ENCODE measurements around the gene LMLN.
"Not testable (repeated sequence)": the region's sequence is repeated elsewhere in the genome, so short reads cannot be mapped to it uniquely, and the experiment has no call there.

LMLN gene

DNA sequence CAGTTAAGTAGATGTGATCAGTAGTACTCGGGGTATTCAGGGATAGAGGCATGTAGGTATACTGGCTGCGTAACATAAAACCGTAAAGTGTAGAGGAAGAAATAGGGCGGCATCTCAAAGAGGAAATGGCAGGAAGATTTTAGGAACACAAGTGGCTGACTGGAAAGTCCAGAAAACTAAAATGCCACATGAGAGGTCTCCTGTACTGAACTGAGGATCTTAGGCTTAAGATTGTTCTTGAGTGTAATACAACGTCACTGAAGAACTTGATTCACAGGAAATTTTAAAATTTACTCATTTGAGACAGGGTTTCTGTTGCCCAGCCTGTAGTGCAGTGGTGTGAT lies 2.3 kb upstream of the LMLN start:
- DNase-seq (ENCODE audit: low spot score): no peak
- TF ChIP-seq, protein P1, sequence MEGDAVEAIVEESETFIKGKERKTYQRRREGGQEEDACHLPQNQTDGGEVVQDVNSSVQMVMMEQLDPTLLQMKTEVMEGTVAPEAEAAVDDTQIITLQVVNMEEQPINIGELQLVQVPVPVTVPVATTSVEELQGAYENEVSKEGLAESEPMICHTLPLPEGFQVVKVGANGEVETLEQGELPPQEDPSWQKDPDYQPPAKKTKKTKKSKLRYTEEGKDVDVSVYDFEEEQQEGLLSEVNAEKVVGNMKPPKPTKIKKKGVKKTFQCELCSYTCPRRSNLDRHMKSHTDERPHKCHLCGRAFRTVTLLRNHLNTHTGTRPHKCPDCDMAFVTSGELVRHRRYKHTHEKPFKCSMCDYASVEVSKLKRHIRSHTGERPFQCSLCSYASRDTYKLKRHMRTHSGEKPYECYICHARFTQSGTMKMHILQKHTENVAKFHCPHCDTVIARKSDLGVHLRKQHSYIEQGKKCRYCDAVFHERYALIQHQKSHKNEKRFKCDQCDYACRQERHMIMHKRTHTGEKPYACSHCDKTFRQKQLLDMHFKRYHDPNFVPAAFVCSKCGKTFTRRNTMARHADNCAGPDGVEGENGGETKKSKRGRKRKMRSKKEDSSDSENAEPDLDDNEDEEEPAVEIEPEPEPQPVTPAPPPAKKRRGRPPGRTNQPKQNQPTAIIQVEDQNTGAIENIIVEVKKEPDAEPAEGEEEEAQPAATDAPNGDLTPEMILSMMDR (conservative IDR thresholded peaks at IDR 0.05; ENCODE audit: low read depth): no peak
- ChIA-PET CTCF (interaction anchor here (0.9 kb wide), 1 partner anchor 123 kb away, joined by 3 read pairs; no protein-coding TSS in a partner anchor), POLR2A (ENCODE audit: low non-redundant PET) (no interaction called here)
- H3K27ac ChIP-seq: peak overlapping the region; percentile 80

GRCh38 chr3:197958346-197958745 lies 1.7 kb upstream of the LMLN start:
- DNase-seq (ENCODE audit: low spot score): no peak
- peak overlapping the region; percentile 80 for H3K27ac ChIP-seq
- POLR2A ChIA-PET (ENCODE audit: low non-redundant PET): no interaction called here
- TF ChIP-seq, protein P1 (conservative IDR thresholded peaks at IDR 0.05; ENCODE audit: low read depth): no peak
- CTCF ChIA-PET: no interaction called here

DNA sequence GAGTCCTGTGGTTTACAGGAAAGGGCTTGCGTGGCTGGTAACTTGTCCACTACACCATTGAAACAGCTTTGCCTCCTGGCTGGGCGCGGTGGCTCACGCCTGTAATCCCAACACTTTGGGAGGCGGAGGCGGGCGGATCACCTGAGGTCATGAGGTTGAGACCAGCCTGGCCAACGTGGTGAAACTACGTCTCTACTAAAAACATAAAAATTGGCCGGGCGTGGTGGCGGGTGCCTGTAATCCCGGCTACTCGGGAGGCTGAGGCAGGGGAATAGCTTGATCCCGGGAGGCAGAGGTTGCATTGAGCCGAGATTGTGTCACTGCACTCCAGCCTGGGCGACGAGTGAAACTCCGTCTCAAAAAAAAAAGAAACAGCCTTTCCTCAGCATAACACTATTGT lies 1.2 kb upstream of the LMLN start:
- CTCF ChIA-PET; DNase-seq (ENCODE audit: low spot score); POLR2A ChIA-PET (ENCODE audit: low non-redundant PET): not testable (repeated sequence)
- H3K27ac ChIP-seq: peak overlapping the region; percentile 48

- DNase-seq (ENCODE audit: low spot score): no peak
- ChIA-PET POLR2A (ENCODE audit: low non-redundant PET) (no interaction called here), CTCF (no interaction called here)
- TF ChIP-seq, protein P1 (conservative IDR thresholded peaks at IDR 0.05; ENCODE audit: low read depth): no peak
- H3K27ac ChIP-seq: peak overlapping the region; percentile 77
Observed at GRCh38 chr3:197959500-197959890, 522 bp upstream of the LMLN start.

DNA sequence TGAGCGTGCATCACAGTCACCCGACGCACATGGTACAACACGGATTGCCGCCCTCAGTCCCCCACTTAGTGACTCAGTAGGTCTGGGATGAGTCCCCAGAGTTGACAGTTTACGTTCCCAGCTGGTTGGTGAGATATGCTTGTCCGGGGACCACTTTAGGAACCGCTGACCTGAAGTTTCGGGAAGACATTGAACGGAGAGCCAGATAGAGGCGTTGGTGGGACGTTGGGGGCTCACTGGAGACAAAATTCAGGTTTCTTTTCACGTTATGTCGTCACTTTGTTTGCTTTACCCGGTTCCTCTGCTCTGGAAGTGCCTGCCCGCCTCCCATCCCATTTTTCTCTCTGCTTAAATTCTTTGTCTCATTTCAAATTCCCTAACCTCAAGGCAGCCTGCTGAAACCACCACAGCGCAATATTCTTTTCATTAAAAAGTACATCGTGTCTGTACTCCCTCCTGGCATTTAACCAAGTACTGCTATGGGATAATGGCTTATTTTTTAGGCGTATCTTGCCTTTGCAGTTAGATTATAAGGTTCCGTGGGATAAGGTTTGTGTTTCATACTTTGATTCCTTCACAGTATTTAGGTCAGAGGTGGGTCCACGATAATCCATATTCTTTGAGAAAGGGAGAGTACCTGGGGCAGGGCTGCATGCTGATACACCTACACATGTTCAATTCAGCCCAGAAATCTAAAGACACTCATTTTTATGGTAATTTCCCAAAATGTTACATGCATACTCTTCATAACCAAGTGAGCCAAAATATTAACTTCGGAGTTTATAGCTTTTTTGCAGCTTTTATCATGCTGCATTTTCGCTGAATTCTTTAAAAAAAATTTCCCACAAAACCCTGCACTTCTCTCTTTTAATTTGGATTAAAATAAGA lies 921 bp downstream of the LMLN start:
- ChIA-PET CTCF (interaction anchor here (0.7 to 1.4 kb wide), 3 partner anchors 18 to 120 kb away, joined by 3 to 4 read pairs (median 4); no protein-coding TSS in a partner anchor), POLR2A (ENCODE audit: low non-redundant PET) (interaction anchor here (0.5 kb wide), 1 partner anchor 1166 kb away, joined by 3 read pairs; no protein-coding TSS in a partner anchor)
- H3K27ac ChIP-seq: peak overlapping the region; percentile 77
- TF ChIP-seq, protein P1 (conservative IDR thresholded peaks at IDR 0.05; ENCODE audit: low read depth): no peak
- no peak for DNase-seq (ENCODE audit: low spot score)

- H3K27ac ChIP-seq: no peak overlapping the region
- TF ChIP-seq, protein P1 (conservative IDR thresholded peaks at IDR 0.05; ENCODE audit: low read depth): no peak
- ChIA-PET POLR2A (ENCODE audit: low non-redundant PET) (no interaction called here), CTCF (interaction anchor here (0.7 to 1.4 kb wide), 3 partner anchors 19 to 119 kb away, joined by 3 to 4 read pairs (median 4); no protein-coding TSS in a partner anchor)
- DNase-seq (ENCODE audit: low spot score): no peak
Observed at GRCh38 chr3:197961582-197961945, 1.5 kb downstream of the LMLN start.

- no peak overlapping the region for H3K27ac ChIP-seq
- TF ChIP-seq, protein P1 (conservative IDR thresholded peaks at IDR 0.05; ENCODE audit: low read depth): no peak
- ChIA-PET CTCF (no interaction called here), POLR2A (ENCODE audit: low non-redundant PET) (interaction anchor here (0.6 kb wide), 1 partner anchor 13 kb away, joined by 3 read pairs; no protein-coding TSS in a partner anchor)
- no peak for DNase-seq (ENCODE audit: low spot score)
Observed at GRCh38 chr3:197963019-197963637, 3.1 kb downstream of the LMLN start.

DNA sequence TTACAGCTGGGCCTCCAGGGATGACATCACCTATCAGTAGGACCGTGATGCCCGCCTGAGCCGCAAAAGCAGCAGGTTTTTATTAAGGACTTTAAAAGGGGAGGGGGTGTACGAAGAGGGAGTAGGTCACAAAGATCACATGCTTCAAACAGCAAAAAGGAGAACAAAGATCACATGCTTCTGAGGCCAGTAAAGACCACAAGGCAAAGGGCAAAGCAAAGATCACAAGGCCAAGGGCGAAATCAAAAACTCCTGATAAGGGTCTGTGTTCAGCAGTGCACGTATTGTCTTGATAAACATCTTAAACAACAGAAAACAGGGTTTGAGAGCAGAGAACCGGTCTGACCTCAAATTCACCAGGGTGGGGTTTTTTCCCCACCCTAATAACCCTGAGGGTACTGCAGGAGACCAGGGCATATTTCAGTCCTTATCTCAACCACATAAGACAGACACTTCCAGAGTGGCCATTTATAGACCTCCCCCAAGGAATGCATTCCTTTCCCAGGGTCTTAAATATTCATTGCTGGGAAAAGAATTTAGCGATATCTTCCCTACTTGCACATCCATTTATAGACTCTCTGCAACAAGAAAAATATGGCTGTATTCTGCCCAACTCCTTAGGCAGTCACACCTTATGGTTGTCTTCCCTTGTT lies 7.4 kb downstream of the LMLN start:
- H3K27ac ChIP-seq; POLR2A ChIA-PET (ENCODE audit: low non-redundant PET); DNase-seq (ENCODE audit: low spot score); CTCF ChIA-PET: not testable (repeated sequence)

Measured in RWPE1 (cell line).